DMS114 treated with DMSO at 0.1 percent for 48 hours (cell line): ENCODE results near the gene RPL11.
"Not testable (repeated sequence)": the region's sequence is repeated elsewhere in the genome, so short reads cannot be mapped to it uniquely, and the experiment has no call there.

Experiments used
- DNase-seq: peaks from one replicate; lab custom pipeline; 2025; ENCODE audit not compliant: unreplicated experiment; lab: John Stamatoyannopoulos, UW

Gene RPL11

DNA sequence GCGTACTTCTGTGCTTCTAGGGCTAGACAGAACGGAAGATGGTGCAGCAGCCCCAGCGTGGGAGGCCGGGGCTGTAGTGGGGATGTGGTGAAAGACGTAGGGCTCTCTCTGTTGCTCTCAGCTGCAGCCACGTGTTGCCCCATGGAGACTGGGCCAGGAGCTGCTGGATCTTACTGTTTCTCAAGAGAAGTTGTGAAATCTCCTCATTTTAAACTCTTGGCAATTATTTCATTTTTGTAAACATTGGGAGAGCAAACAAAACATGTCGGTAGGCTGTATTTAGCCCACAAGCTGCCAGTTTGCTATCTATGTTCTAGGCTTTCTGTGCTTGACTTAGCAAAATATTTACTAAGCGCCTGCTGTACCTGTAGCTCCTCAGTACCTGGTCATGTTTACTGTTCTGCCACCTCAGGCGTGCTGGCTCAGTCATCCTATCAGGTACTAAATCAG lies 35.8 kb downstream of the RPL11 start:
- no peak for DNase-seq

DNA sequence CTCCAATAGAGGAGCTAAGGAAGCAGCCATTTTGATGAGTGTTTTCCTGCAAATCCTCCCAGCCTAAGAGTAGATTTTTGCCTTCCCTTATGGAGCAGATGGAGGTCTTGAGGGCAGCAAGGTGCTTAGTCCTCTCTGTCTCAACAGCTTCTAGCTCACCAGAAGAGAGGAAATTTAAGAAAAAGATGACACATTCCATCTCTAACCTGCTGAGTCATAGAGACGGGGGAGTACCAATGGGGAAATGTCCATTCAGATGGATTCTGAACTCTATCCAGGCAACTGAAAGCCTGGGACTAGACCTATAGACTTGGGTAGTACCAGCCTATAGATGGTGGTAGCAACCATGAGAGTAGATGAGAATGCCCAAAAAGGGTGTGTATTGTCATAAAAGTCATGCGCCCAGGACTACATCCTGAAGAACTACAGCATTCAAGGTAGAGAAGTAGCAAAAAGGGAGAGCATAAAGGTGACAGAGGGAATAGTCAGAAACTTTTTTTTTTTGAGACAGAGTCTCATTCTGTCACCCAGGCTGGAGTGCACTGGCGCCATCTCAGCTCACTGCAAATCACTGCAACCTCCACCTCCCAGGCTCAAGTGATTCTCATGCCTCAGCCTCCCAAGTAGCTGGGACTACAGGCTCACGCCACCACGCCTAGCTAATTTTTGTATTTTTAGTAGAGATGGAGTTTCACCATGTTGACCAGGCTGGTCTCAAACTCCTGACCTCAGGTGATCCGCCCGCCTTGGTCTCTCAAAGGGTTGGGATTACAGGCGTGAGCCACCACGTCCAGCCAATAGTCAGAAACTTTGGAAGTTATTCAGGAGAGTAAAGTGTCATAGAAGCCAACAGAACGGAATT lies 41.0 kb downstream of the RPL11 start:
- DNase-seq: no peak

- DNase-seq: not testable (repeated sequence)
Observed at GRCh38 chr1:23733281-23733680, 41.7 kb downstream of the RPL11 start.

DNA sequence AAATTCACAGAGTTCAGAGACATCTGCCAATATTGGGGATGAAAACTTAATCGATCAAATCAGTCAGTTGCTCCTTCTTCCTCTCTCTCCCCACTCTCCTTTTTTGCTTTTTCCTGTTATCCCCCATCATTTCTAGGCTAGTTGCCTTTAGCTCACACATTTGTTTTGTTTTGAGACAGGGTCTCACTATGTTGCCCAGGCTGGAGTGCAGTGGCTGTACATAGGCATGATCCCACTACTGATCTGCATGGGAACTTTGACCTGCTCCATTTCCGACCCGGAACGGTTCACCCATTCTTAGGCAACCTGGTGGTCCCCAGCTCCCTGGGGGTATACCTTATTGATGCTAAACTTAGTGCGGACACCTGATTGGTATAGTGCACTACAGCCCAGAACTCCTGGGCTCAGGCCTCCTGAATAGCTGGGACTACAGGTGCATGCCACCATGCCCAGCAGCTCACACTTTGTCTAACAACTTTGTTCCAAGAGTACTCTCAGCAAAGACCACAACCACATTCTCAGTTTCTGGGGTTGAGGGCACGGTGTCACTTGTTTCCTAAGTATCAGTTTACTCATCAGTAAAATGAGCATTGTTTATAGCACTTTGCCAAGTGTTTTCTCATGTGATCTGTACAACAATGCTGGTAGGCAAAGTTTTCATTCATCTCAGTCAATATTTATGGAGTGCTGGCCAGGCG lies 45.0 kb downstream of the RPL11 start:
- DNase-seq: no peak

GRCh38 chr1:23741609-23742008 lies 50.0 kb downstream of the RPL11 start:
- no peak for DNase-seq

GRCh38 chr1:23742670-23743286 lies 51.2 kb downstream of the RPL11 start:
- no peak for DNase-seq

DNA sequence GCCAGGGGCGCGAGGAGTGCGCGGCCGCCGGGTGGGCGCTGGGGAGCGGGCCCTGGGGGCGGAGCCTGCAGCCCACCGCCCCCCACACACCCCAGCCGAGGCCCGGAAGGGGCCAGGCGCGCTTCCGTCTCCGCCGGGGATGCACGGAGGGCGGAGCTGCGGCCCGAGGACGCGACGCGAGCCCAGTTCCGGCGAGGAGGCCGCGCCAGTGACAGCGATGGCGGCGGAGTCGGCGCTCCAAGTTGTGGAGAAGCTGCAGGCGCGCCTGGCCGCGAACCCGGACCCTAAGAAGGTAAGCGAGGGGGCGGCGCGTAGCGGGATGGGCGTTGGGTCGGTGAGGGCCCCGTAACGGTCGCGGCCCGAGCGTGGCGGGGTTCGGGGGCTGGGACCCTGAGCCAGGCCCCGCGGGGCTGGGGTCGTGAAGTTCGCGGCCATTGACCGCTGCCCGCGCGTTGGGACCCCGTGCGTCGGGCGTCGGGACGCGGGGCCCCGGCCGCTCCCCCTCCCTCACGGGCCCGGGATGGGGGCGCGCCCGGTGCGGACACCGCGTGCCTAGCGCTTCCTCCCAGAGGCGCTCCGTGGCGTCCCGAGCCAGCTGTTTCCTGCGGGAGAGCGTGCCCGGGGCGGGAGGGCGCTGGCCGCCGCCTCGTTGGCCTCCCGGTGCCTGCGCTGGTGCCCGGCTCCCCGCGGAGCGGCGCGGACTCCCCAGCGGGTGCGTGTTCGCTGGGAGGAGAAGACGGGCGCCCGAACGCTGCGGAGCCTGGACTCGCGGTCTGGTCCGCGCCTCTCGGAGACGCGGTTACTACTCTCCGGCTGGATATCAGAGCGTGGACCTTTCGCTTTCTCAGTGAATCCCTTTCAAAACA lies 51.9 kb downstream of the RPL11 start, which contains the start of gene ELOA:
TSS of gene ELOA (plus strand) at position 185 of the 866 bp plus-strand sequence. CDS start at position 218, 33 bp downstream.
- peak; percentile 34 for DNase-seq

DNA sequence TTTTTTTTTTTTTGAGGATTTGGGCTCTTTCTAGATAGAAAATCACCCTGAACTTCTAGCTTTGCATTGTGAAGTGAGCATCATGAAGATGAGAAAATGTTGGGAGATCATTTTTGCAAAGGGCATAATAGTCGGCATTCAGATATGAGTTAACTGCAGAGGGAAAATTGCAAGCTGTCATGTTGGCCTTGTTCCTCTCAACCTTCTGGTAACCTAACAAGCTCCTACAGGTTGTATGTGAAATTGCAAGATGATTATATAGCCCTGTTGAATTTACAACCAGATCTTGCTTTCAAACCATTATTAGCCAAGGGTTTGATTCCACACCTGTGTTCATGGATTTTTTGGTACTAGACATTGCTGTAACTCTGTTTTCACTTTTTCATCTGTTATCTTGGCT lies 53.9 kb downstream of the RPL11 start:
- DNase-seq: peak; percentile 36
